CD4-positive, alpha-beta memory T cell (primary cell): ENCODE data around the gene LRFN4. TPM values are rescaled to one million over a fixed set of nuclear protein-coding genes. Genes with fewer than 3 reads are reported as not detected.

Source experiments
- CTCF ChIA-PET: fragments of 350-600 bp; sonication (Branson Sonifier 250); formaldehyde crosslinking; loops from one replicate; lab custom pipeline; 2021; ENCODE audit warnings: inconsistent platforms; ENCODE audit not compliant: partially characterized antibody; lab: Charles Lee
- POLR2A ChIA-PET: fragments of 350-600 bp; sonication (Branson Sonifier 250); formaldehyde crosslinking; loops from one replicate; lab custom pipeline; 2021; ENCODE audit not compliant: partially characterized antibody; lab: Charles Lee
- DNase-seq, 5 donors: peaks; one replicate each; pipeline versions ENCODE4 v3.0.0 to v3.0.0-alpha.2; 2020 to 2022; ENCODE audit warnings: mixed read lengths in 1 of 5
- H3K27ac ChIP-seq: one replicate; pipeline ENCODE4 v1.7.0; 2013; ENCODE audit warnings: low read depth, low read length
- H3K27me3 ChIP-seq: 2 replicates; pipeline ENCODE4 v1.7.0; 2013; ENCODE audit warnings: mild to moderate bottlenecking, low read length, moderate library complexity; ENCODE audit not compliant: insufficient read depth
- H3K36me3 ChIP-seq: 2 replicates; pipeline ENCODE4 v1.7.0; 2013; ENCODE audit warnings: mild to moderate bottlenecking, low read length, moderate library complexity; ENCODE audit not compliant: insufficient read depth
- H3K4me1 ChIP-seq: 2 replicates; pipeline ENCODE4 v1.7.0; 2013; ENCODE audit warnings: mild to moderate bottlenecking, low read length, moderate library complexity; ENCODE audit not compliant: insufficient read depth
- H3K4me3 ChIP-seq, 2 donors: one replicate each; pipeline ENCODE4 v1.7.0; 2013; ENCODE audit warnings: low read length in 2 of 2, mild to moderate bottlenecking in 1 of 2
- H3K9me3 ChIP-seq, 2 donors: one replicate each; pipeline ENCODE4 v1.7.0; 2013; ENCODE audit warnings: low read length in 2 of 2, control low read depth in 1 of 2; ENCODE audit not compliant: control insufficient read depth in 1 of 2
- H3K27ac Mint-ChIP-seq, 7 donors: one replicate each; pipeline ENCODE4 v1.8.0; 2020 to 2021; ENCODE audit warnings: mixed read lengths in 7 of 7, mild to moderate bottlenecking in 6 of 7, inconsistent platforms in 3 of 7, moderate library complexity in 3 of 7
- H3K27me3 Mint-ChIP-seq, 2 donors: one replicate each; pipeline ENCODE4 v1.8.0; 2020 to 2021; ENCODE audit warnings: mixed read lengths in 2 of 2
- H3K36me3 Mint-ChIP-seq, 2 donors: one replicate each; pipeline ENCODE4 v1.8.0; 2020 to 2021; ENCODE audit warnings: mixed read lengths in 2 of 2, inconsistent platforms in 1 of 2, mild to moderate bottlenecking in 1 of 2
- H3K4me1 Mint-ChIP-seq, 4 donors: one replicate each; pipeline ENCODE4 v1.8.0; 2020 to 2021; ENCODE audit warnings: mixed read lengths in 4 of 4, mild to moderate bottlenecking in 1 of 4
- H3K4me3 Mint-ChIP-seq, 8 donors: one replicate each; pipeline ENCODE4 v1.8.0; 2020 to 2021; ENCODE audit warnings: mixed read lengths in 8 of 8, mild to moderate bottlenecking in 7 of 8, moderate library complexity in 6 of 8, inconsistent platforms in 3 of 8
- H3K9me3 Mint-ChIP-seq, 8 donors: one replicate each; pipeline ENCODE4 v1.8.0; 2020 to 2021; ENCODE audit warnings: mixed read lengths in 8 of 8, mild to moderate bottlenecking in 5 of 8, inconsistent platforms in 3 of 8, moderate library complexity in 1 of 8
- intact Hi-C: fragments of 100-400 bp; cut with micrococcal nuclease; formaldehyde crosslinking; loops from one replicate; pipeline ENCODE4 v1.15.1; 2023
- polyA plus RNA-seq, 2 donors: library from polyadenylated mRNA; unstranded; fragments of 300-500 nt; fragmentation: Illumina TruSeq; gene quantifications; one replicate each; pipeline ENCODE4 v1.2.3, GENCODE V29; 2021
- total RNA-seq, 2 experiments: library from RNA; stranded (reverse); gene quantifications; one replicate each; pipeline ENCODE4 v1.2.3, GENCODE V29; 2021

LRFN4 gene
- total and polyA plus RNA-seq, 4 experiments from 2014 or later, result 0.42 to 5.3 (median 4.0) TPM

DNA sequence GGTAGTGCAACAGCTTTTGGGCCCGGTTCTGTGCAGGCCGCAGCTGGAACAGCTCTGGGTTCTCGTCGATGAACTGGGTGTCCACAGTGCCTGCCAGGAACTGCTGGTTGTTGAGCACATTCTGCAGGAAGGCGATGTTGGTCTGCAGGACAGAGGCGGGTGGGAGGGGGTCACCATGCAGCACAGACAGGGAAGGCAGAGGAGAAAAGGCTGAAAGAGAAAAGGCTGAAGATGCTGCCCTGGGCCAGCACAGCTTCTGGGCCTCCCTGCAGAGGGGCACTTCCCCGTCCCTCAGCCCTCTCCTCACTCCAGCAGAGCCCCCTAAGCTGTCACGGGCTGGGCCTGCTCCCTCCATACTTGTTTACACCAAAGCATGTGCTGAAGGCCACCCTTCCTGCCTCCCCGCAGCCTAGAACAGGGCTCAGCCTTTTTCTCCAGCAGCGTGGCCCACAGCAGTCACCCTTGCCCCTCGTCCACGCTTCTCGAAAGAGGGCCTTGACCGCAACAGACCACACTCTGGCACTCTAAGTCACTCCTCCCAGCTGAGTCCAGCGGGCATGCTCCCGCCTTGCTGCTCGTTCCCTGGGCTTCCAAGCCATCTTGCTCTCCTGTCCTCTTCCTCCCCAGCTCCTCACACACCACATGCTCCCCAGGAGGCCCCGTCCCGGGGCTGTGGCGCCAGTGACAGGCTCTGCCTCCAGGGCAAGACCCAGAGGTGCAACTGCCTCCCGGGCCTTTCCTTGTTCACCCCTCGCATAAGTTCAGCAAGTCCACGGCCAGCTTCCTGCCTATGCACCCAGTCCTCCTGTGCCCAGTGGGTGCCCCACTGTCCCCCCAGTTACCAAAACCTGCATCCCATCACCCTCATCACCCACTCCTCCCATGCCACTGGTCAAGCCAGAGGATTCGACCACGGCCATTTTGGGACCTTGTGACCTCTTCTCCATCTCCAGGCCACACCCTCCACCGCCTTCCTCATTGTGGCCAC lies 3.3 kb upstream of the LRFN4 start:
- POLR2A ChIA-PET, result interaction anchor here (1.5 to 5.5 kb wide), 2 partner anchors 9 to 127 kb away, joined by 4 to 122 read pairs; partner anchors contain the start of gene RCE1
- Mint-ChIP-seq H3K9me3 (peaks cover 0 to 4% (median 0%) of the 10 kb centered on the region in 8 donors), H3K36me3 (no peaks in the 10 kb centered on the region), H3K4me1 (peaks cover 2 to 34% (median 17%) of the 10 kb centered on the region in 4 donors), H3K27me3 (no peaks in the 10 kb centered on the region), H3K4me3 (peak overlapping the region in 2 of 8 donors; percentile 35 to 57), H3K27ac (peak overlapping the region in 4 of 7 donors; percentile 42 to 85 (median 66))
- intact Hi-C loops, result no loop called here
- Histone ChIP-seq H3K36me3 (no peaks in the 10 kb centered on the region), H3K9me3 (no peaks in the 10 kb centered on the region), H3K4me1 (peaks cover 6% of the 10 kb centered on the region), H3K4me3 (no peak overlapping the region), H3K27me3 (no peaks in the 10 kb centered on the region), H3K27ac (no peak overlapping the region)
- CTCF ChIA-PET, result no interaction called here
- DNase-seq, result peak in 1 of 5 donors; percentile 37

DNA sequence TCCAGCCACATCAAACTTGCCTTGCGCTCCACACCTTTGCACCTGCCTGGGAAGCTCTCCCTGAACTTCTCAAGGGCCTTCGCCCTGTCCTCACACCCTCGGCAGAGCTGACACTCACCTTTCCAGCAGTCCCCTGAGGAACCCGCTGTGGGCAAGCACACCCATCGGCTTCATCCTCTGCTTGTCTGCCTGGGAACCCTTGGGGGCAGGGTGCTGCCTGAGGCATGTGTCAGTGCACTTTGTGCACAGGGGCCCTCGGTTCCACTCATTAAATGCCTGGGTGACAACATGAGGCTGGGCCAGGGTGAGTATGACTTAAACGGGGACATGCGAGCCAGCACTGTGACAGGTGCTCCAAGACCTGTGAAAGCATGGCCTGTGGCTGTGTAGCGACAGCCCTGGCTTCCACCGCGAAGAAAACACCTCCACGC lies 2.6 kb upstream of the LRFN4 start:
- ChIA-PET POLR2A (interaction anchor here (1.5 to 5.5 kb wide), 2 partner anchors 10 to 128 kb away, joined by 4 to 122 read pairs; partner anchors contain the start of gene RCE1), CTCF (no interaction called here)
- no peak overlapping the region for H3K4me3 ChIP-seq
- Mint-ChIP-seq H3K4me1 (peaks cover 2 to 34% (median 17%) of the 10 kb centered on the region in 4 donors), H3K27me3 (no peaks in the 10 kb centered on the region), H3K9me3 (peaks cover 0 to 4% (median 0%) of the 10 kb centered on the region in 8 donors), H3K4me3 (peak overlapping the region in 3 of 8 donors; percentile 35 to 55 (median 39)), H3K27ac (peak overlapping the region in 3 of 7 donors; percentile 17 to 67 (median 66)), H3K36me3 (no peaks in the 10 kb centered on the region)
- H3K4me1 ChIP-seq, result peaks cover 6% of the 10 kb centered on the region
- no peak overlapping the region for H3K27ac ChIP-seq
- H3K9me3 ChIP-seq, result no peaks in the 10 kb centered on the region
- intact Hi-C loops, result no loop called here
- DNase-seq, result no peak
- H3K27me3 ChIP-seq, result no peaks in the 10 kb centered on the region
- no peaks in the 10 kb centered on the region for H3K36me3 ChIP-seq

DNA sequence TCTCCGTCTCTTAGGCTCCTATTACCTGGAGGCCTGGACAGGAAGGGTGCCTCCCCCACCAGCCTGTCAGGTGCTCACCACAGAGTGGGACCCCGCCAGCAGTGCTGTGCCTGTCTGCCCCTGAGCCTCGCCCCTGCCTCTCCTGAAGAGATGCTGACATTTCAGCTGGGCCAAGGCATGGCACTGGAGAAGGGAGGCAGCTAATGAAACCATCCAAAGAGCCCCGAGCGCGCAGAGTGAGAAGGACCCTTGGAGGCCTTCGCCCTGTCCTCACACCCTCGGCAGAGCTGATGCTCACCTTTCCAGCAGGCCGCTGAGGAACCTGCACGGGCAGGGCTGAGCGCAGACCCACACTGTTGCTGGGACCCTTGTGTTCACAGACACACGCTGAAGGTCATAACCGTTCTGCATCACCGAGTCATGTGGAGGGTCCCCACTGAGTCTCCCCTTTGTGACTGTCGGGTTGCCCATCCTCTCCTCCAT lies 2.1 kb upstream of the LRFN4 start:
- no peak overlapping the region for H3K27ac ChIP-seq
- H3K4me3 ChIP-seq, result no peak overlapping the region
- Mint-ChIP-seq H3K9me3 (peaks cover 0 to 4% (median 0%) of the 10 kb centered on the region in 8 donors), H3K4me1 (peaks cover 2 to 34% (median 17%) of the 10 kb centered on the region in 4 donors), H3K4me3 (peak overlapping the region in 6 of 8 donors; percentile 12 to 91 (median 40)), H3K27me3 (no peaks in the 10 kb centered on the region), H3K36me3 (no peaks in the 10 kb centered on the region), H3K27ac (peak overlapping the region in 3 of 7 donors; percentile 17 to 79 (median 38))
- no peaks in the 10 kb centered on the region for H3K36me3 ChIP-seq
- ChIA-PET CTCF (no interaction called here), POLR2A (interaction anchor here (1.1 to 5.5 kb wide), 3 partner anchors 11 to 128 kb away, joined by 3 to 122 read pairs (median 4); partner anchors contain the start of gene RCE1)
- no peaks in the 10 kb centered on the region for H3K9me3 ChIP-seq
- peaks cover 6% of the 10 kb centered on the region for H3K4me1 ChIP-seq
- no peaks in the 10 kb centered on the region for H3K27me3 ChIP-seq
- no peak for DNase-seq
- intact Hi-C loops, result no loop called here

DNA sequence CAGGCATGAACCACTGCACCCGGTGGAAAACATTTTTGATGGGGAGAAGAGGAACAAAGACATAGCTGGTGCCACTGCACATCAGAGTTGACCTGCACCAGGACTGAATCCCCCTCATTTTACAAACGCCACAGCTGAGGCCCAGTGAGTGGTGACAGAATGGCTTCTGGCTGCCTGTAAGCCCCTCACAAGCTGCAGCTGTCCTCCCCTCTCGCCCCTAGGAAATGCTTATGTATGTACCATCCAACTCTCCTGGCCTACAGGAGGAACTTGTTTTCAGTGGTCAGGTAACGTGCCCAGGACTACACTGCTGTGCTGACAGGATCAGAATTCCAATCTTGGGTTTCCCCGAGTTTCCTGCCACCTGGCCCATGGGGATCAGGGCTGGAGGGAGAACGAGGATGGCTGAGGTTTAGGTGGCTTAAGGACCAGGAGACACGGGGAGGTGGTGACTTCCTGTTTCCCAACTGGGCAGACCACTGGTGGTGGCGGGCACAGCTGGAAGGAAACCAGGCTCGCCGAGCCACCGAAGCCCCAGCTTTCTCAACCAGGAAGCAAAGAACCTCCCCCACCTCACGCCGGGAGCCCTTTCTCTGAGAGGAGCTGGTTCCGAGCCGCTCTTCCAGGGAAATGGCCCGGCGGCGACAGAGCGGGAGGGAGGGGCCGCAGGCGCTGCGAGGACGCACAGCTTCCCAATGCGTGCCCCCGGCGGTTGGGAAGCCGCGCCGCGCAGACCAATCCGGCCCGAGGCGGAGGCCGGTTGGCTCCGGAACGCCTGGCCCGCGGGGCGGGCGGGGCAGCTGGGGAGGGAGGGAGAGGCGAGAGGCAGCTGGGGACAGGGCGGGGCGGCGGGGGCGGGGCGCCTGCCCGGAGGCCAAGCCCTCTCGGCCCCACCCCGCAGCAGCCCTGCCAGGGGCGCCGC lies 1.0 kb upstream of the LRFN4 start:
- Mint-ChIP-seq H3K27me3 (no peaks in the 10 kb centered on the region), H3K4me1 (peaks cover 2 to 34% (median 17%) of the 10 kb centered on the region in 4 donors), H3K27ac (peak overlapping the region; percentile 38 to 85 (median 81)), H3K9me3 (peaks cover 0 to 4% (median 0%) of the 10 kb centered on the region in 8 donors), H3K36me3 (no peaks in the 10 kb centered on the region), H3K4me3 (peak overlapping the region; percentile 73 to 91 (median 88))
- Histone ChIP-seq H3K4me3 (peak overlapping the region; percentile 23 to 73), H3K4me1 (peaks cover 6% of the 10 kb centered on the region), H3K27ac (peak overlapping the region; percentile 60), H3K36me3 (no peaks in the 10 kb centered on the region), H3K27me3 (no peaks in the 10 kb centered on the region), H3K9me3 (no peaks in the 10 kb centered on the region)
- CTCF ChIA-PET, result interaction anchor here (0.6 to 1.2 kb wide), 4 partner anchors 10 to 475 kb away, joined by 3 to 4 read pairs (median 3); partner anchors contain the start of gene DPP3
- peak in 4 of 5 donors; percentile 71 to 79 (median 74) for DNase-seq
- POLR2A ChIA-PET, result interaction anchor here (0.7 to 5.5 kb wide), 10 partner anchors 12 to 417 kb away, joined by 3 to 122 read pairs (median 3); partner anchors contain the start of genes DPP3, MRPL11, RBM14 and RBM4
- intact Hi-C loops, result loop anchor here (1.0 kb wide), 1 partner anchor 13 kb away; the partner anchor contains the start of gene RCE1

DNA sequence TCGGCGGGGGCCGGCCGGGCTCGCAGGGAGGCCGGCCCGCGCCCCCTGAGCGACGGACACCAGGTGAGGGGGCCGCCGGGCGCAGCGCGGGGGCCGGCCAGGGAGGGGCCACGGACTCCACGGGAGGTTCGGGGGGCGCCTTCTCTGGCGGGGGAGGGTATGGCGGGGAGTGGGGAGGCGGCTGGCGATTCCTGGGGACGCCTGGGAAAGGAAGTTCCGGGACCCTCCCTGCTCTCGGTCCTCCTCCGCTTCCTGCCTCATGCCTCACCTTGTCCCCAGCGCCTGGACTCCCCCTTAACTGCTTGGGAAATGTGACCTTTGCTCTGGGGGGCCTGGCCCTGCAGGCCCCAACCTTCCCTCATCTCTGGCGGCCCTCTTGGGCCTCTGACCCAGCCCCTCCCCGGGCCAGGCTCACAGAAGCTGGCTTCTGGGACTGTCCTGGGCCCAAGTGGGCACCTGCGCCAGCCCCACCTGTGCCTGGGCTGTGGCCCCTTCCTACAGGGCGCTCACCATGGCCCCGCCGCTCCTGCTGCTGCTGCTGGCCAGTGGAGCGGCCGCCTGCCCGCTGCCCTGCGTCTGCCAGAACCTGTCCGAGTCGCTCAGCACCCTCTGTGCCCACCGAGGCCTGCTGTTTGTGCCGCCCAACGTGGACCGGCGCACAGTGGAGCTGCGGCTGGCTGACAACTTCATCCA lies 516 bp downstream of the LRFN4 start:
- peaks cover 0 to 4% (median 0%) of the 10 kb centered on the region in 8 donors for H3K9me3 Mint-ChIP-seq
- ChIA-PET POLR2A (interaction anchor here (0.8 kb wide), 1 partner anchor 15 kb away, joined by 6 read pairs; no protein-coding TSS in a partner anchor), CTCF (no interaction called here)
- peak overlapping the region in 1 of 7 donors; percentile 12 for H3K27ac Mint-ChIP-seq
- H3K36me3 Mint-ChIP-seq, result no peaks in the 10 kb centered on the region
- intact Hi-C loops, result no loop called here
- Histone ChIP-seq H3K27ac (no peak overlapping the region), H3K4me1 (peaks cover 6% of the 10 kb centered on the region), H3K4me3 (no peak overlapping the region), H3K9me3 (no peaks in the 10 kb centered on the region), H3K36me3 (no peaks in the 10 kb centered on the region), H3K27me3 (no peaks in the 10 kb centered on the region)
- H3K4me3 Mint-ChIP-seq, result peak overlapping the region; percentile 52 to 85 (median 77)
- H3K27me3 Mint-ChIP-seq, result no peaks in the 10 kb centered on the region
- peaks cover 2 to 24% (median 10%) of the 10 kb centered on the region in 4 donors for H3K4me1 Mint-ChIP-seq
- no peak for DNase-seq

DNA sequence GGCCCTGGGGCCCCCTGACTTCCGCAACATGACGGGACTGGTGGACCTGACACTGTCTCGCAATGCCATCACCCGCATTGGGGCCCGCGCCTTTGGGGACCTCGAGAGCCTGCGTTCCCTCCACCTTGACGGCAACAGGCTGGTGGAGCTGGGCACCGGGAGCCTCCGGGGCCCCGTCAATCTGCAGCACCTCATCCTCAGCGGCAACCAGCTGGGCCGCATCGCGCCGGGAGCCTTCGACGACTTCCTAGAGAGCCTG lies 992 bp downstream of the LRFN4 start:
- ChIA-PET POLR2A (interaction anchor here (0.8 kb wide), 1 partner anchor 15 kb away, joined by 6 read pairs; no protein-coding TSS in a partner anchor), CTCF (no interaction called here)
- H3K27ac Mint-ChIP-seq, result no peak overlapping the region
- Histone ChIP-seq H3K4me1 (peaks cover 6% of the 10 kb centered on the region), H3K36me3 (no peaks in the 10 kb centered on the region), H3K27ac (no peak overlapping the region), H3K9me3 (no peaks in the 10 kb centered on the region), H3K27me3 (no peaks in the 10 kb centered on the region), H3K4me3 (no peak overlapping the region)
- H3K4me1 Mint-ChIP-seq, result peaks cover 2 to 24% (median 10%) of the 10 kb centered on the region in 4 donors
- H3K9me3 Mint-ChIP-seq, result peaks cover 0 to 4% (median 0%) of the 10 kb centered on the region in 8 donors
- no peak for DNase-seq
- peak overlapping the region; percentile 24 to 83 (median 58) for H3K4me3 Mint-ChIP-seq
- H3K27me3 Mint-ChIP-seq, result no peaks in the 10 kb centered on the region
- intact Hi-C loops, result no loop called here
- H3K36me3 Mint-ChIP-seq, result no peaks in the 10 kb centered on the region
